Activated CD4-positive, alpha-beta memory T cell treated with anti-CD3 and anti-CD28 coated beads for 36 hours (primary cell): ENCODE data around the gene FAM53B. TPM values are rescaled to one million over a fixed set of nuclear protein-coding genes. Genes with fewer than 3 reads are reported as not detected.

Experiments used
- CTCF ChIA-PET: fragments of 350-600 bp; sonication (Branson Sonifier 250); formaldehyde crosslinking; loops from one replicate; lab custom pipeline; 2021; ENCODE audit warnings: antibody characterized with exemption, inconsistent platforms; lab: Charles Lee
- POLR2A ChIA-PET: fragments of 350-600 bp; sonication (Branson Sonifier 250); formaldehyde crosslinking; loops from one replicate; lab custom pipeline; 2021; ENCODE audit warnings: antibody characterized with exemption; lab: Charles Lee
- DNase-seq: peaks from one replicate; pipeline ENCODE4 v3.0.0-alpha.2; 2020
- H3K27ac Mint-ChIP-seq: one replicate; pipeline ENCODE4 v1.8.0; 2021; ENCODE audit warnings: mixed read lengths
- H3K27me3 Mint-ChIP-seq: one replicate; pipeline ENCODE4 v1.8.0; 2021; ENCODE audit warnings: mixed read lengths
- H3K36me3 Mint-ChIP-seq: one replicate; pipeline ENCODE4 v1.8.0; 2021; ENCODE audit warnings: mixed read lengths
- H3K4me1 Mint-ChIP-seq: one replicate; pipeline ENCODE4 v1.8.0; 2021; ENCODE audit warnings: low read depth, mixed read lengths
- H3K4me3 Mint-ChIP-seq: one replicate; pipeline ENCODE4 v1.8.0; 2021; ENCODE audit warnings: mild to moderate bottlenecking, mixed read lengths
- H3K9me3 Mint-ChIP-seq: one replicate; pipeline ENCODE4 v1.8.0; 2021; ENCODE audit warnings: mixed read lengths
- intact Hi-C: fragments of 100-400 bp; cut with micrococcal nuclease; formaldehyde crosslinking; loops from one replicate; pipeline ENCODE4 v1.15.1; 2023
- total RNA-seq, 2 experiments: library from RNA; stranded (reverse); gene quantifications; one replicate each; pipeline ENCODE4 v1.2.3, GENCODE V29; 2021

FAM53B gene
- total RNA-seq, 2 experiments from 2014 or later = 25.3 to 25.5 TPM

- POLR2A ChIA-PET = no interaction called here
- Mint-ChIP-seq H3K9me3 (no peaks in the 10 kb centered on the region), H3K27me3 (no peaks in the 10 kb centered on the region), H3K4me3 (no peak overlapping the region), H3K27ac (no peak overlapping the region), H3K36me3 (no peaks in the 10 kb centered on the region), H3K4me1 (no peaks in the 10 kb centered on the region)
- no peak for DNase-seq
- CTCF ChIA-PET = no interaction called here
- intact Hi-C loops = no loop called here
Observed at GRCh38 chr10:124598773-124599587, 145.2 kb downstream of the FAM53B start.

GRCh38 chr10:124598196-124598595 lies 146.0 kb downstream of the FAM53B start:
- no peaks in the 10 kb centered on the region for H3K36me3 Mint-ChIP-seq
- no peaks in the 10 kb centered on the region for H3K4me1 Mint-ChIP-seq
- no peak overlapping the region for H3K4me3 Mint-ChIP-seq
- POLR2A ChIA-PET = no interaction called here
- no peaks in the 10 kb centered on the region for H3K27me3 Mint-ChIP-seq
- no peaks in the 10 kb centered on the region for H3K9me3 Mint-ChIP-seq
- no peak for DNase-seq
- intact Hi-C loops = no loop called here
- H3K27ac Mint-ChIP-seq = no peak overlapping the region
- CTCF ChIA-PET = no interaction called here

GRCh38 chr10:124597846-124598165 lies 146.4 kb downstream of the FAM53B start:
- H3K4me3 Mint-ChIP-seq = no peak overlapping the region
- ChIA-PET CTCF (no interaction called here), POLR2A (no interaction called here)
- no peaks in the 10 kb centered on the region for H3K4me1 Mint-ChIP-seq
- H3K36me3 Mint-ChIP-seq = no peaks in the 10 kb centered on the region
- no peaks in the 10 kb centered on the region for H3K27me3 Mint-ChIP-seq
- intact Hi-C loops = no loop called here
- no peak for DNase-seq
- H3K9me3 Mint-ChIP-seq = no peaks in the 10 kb centered on the region
- H3K27ac Mint-ChIP-seq = no peak overlapping the region

GRCh38 chr10:124596962-124597845 lies 147.0 kb downstream of the FAM53B start:
- Mint-ChIP-seq H3K27ac (no peak overlapping the region), H3K36me3 (no peaks in the 10 kb centered on the region), H3K4me3 (no peak overlapping the region), H3K27me3 (no peaks in the 10 kb centered on the region), H3K9me3 (no peaks in the 10 kb centered on the region), H3K4me1 (no peaks in the 10 kb centered on the region)
- no peak for DNase-seq
- intact Hi-C loops = no loop called here
- POLR2A ChIA-PET = no interaction called here
- CTCF ChIA-PET = no interaction called here

GRCh38 chr10:124596116-124596785 lies 147.9 kb downstream of the FAM53B start:
- H3K9me3 Mint-ChIP-seq = peaks cover 6% of the 10 kb centered on the region
- no peak overlapping the region for H3K4me3 Mint-ChIP-seq
- no peaks in the 10 kb centered on the region for H3K4me1 Mint-ChIP-seq
- intact Hi-C loops = no loop called here
- H3K27me3 Mint-ChIP-seq = no peaks in the 10 kb centered on the region
- H3K36me3 Mint-ChIP-seq = no peaks in the 10 kb centered on the region
- POLR2A ChIA-PET = no interaction called here
- CTCF ChIA-PET = no interaction called here
- H3K27ac Mint-ChIP-seq = no peak overlapping the region
- DNase-seq = no peak

GRCh38 chr10:124595143-124595883 lies 148.9 kb downstream of the FAM53B start:
- intact Hi-C loops = no loop called here
- Mint-ChIP-seq H3K36me3 (no peaks in the 10 kb centered on the region), H3K9me3 (peaks cover 6% of the 10 kb centered on the region), H3K4me1 (no peaks in the 10 kb centered on the region), H3K27me3 (no peaks in the 10 kb centered on the region), H3K4me3 (no peak overlapping the region), H3K27ac (no peak overlapping the region)
- CTCF ChIA-PET = interaction anchor here (1.0 kb wide), 1 partner anchor 146 kb away, joined by 3 read pairs; no protein-coding TSS in a partner anchor
- no peak for DNase-seq
- POLR2A ChIA-PET = no interaction called here

GRCh38 chr10:124594240-124594639 lies 149.9 kb downstream of the FAM53B start:
- H3K36me3 Mint-ChIP-seq = no peaks in the 10 kb centered on the region
- H3K4me3 Mint-ChIP-seq = no peak overlapping the region
- DNase-seq = no peak
- H3K27me3 Mint-ChIP-seq = no peaks in the 10 kb centered on the region
- POLR2A ChIA-PET = no interaction called here
- intact Hi-C loops = no loop called here
- H3K27ac Mint-ChIP-seq = no peak overlapping the region
- no peaks in the 10 kb centered on the region for H3K4me1 Mint-ChIP-seq
- peaks cover 6% of the 10 kb centered on the region for H3K9me3 Mint-ChIP-seq
- CTCF ChIA-PET = interaction anchor here (1.0 kb wide), 1 partner anchor 147 kb away, joined by 3 read pairs; no protein-coding TSS in a partner anchor

- DNase-seq = no peak
- no peak overlapping the region for H3K27ac Mint-ChIP-seq
- ChIA-PET CTCF (no interaction called here), POLR2A (no interaction called here)
- no peaks in the 10 kb centered on the region for H3K36me3 Mint-ChIP-seq
- H3K27me3 Mint-ChIP-seq = no peaks in the 10 kb centered on the region
- H3K4me1 Mint-ChIP-seq = no peaks in the 10 kb centered on the region
- intact Hi-C loops = no loop called here
- peaks cover 6% of the 10 kb centered on the region for H3K9me3 Mint-ChIP-seq
- no peak overlapping the region for H3K4me3 Mint-ChIP-seq
Observed at GRCh38 chr10:124593431-124593985, 150.7 kb downstream of the FAM53B start.

GRCh38 chr10:124592736-124593430 lies 151.3 kb downstream of the FAM53B start:
- CTCF ChIA-PET = interaction anchor here (0.9 kb wide), 1 partner anchor 55 kb away, joined by 3 read pairs; no protein-coding TSS in a partner anchor
- no peaks in the 10 kb centered on the region for H3K27me3 Mint-ChIP-seq
- DNase-seq = no peak
- POLR2A ChIA-PET = no interaction called here
- no peak overlapping the region for H3K27ac Mint-ChIP-seq
- no peaks in the 10 kb centered on the region for H3K36me3 Mint-ChIP-seq
- intact Hi-C loops = no loop called here
- no peak overlapping the region for H3K4me3 Mint-ChIP-seq
- peaks cover 6% of the 10 kb centered on the region for H3K9me3 Mint-ChIP-seq
- no peaks in the 10 kb centered on the region for H3K4me1 Mint-ChIP-seq

- H3K4me1 Mint-ChIP-seq = no peaks in the 10 kb centered on the region
- no peak overlapping the region for H3K27ac Mint-ChIP-seq
- no peak overlapping the region for H3K4me3 Mint-ChIP-seq
- ChIA-PET POLR2A (no interaction called here), CTCF (interaction anchor here (0.9 kb wide), 1 partner anchor 56 kb away, joined by 3 read pairs; no protein-coding TSS in a partner anchor)
- intact Hi-C loops = no loop called here
- no peaks in the 10 kb centered on the region for H3K27me3 Mint-ChIP-seq
- H3K9me3 Mint-ChIP-seq = peaks cover 6% of the 10 kb centered on the region
- no peak for DNase-seq
- H3K36me3 Mint-ChIP-seq = no peaks in the 10 kb centered on the region
Observed at GRCh38 chr10:124592101-124592500, 152.1 kb downstream of the FAM53B start.

- ChIA-PET POLR2A (no interaction called here), CTCF (no interaction called here)
- H3K4me1 Mint-ChIP-seq = no peaks in the 10 kb centered on the region
- no peaks in the 10 kb centered on the region for H3K27me3 Mint-ChIP-seq
- no peak for DNase-seq
- intact Hi-C loops = no loop called here
- H3K36me3 Mint-ChIP-seq = no peaks in the 10 kb centered on the region
- H3K27ac Mint-ChIP-seq = no peak overlapping the region
- H3K9me3 Mint-ChIP-seq = peaks cover 6% of the 10 kb centered on the region
- no peak overlapping the region for H3K4me3 Mint-ChIP-seq
Observed at GRCh38 chr10:124591123-124591495, 153.1 kb downstream of the FAM53B start.
